PC-9 (cell line): Measurements from ENCODE around the gene AP1B1.

ENCODE experiments used
- EZH2 ChIP-seq: fragments of 200-600 bp; sonication (generic); IDR thresholded peaks from 2 replicates; pipeline ENCODE4 v1.8.0; 2017; ENCODE audit warnings: antibody characterized with exemption, low read depth
- TF ChIP-seq, protein P1 (sequence below): fragments of 200-600 bp; sonication (generic); conservative IDR thresholded peaks from 2 replicates; pipeline ENCODE4 v1.6.1; 2017; ENCODE audit warnings: mixed run types, antibody characterized with exemption, mild to moderate bottlenecking, moderate library complexity

DNA sequence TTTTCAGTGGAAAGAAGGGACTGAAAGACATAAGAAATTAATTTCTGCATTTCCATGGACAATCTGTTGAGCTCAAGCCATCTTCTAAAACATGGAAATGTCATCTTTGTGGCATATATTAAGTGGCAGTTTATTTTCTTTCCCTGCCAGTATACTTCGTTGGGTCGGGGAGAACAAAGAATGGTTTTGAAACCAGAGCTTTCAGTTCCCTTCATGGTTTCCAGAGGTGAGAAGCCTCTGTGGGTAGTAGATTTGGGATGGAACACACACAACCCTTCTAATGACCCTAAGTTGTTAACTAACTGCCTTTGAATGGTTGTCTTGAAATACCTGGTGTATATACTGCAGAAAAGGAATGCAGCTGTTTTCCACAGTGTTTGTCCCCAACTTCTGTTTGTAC, 99.5 kb downstream of the AP1B1 start:
- TF ChIP-seq, protein P1, sequence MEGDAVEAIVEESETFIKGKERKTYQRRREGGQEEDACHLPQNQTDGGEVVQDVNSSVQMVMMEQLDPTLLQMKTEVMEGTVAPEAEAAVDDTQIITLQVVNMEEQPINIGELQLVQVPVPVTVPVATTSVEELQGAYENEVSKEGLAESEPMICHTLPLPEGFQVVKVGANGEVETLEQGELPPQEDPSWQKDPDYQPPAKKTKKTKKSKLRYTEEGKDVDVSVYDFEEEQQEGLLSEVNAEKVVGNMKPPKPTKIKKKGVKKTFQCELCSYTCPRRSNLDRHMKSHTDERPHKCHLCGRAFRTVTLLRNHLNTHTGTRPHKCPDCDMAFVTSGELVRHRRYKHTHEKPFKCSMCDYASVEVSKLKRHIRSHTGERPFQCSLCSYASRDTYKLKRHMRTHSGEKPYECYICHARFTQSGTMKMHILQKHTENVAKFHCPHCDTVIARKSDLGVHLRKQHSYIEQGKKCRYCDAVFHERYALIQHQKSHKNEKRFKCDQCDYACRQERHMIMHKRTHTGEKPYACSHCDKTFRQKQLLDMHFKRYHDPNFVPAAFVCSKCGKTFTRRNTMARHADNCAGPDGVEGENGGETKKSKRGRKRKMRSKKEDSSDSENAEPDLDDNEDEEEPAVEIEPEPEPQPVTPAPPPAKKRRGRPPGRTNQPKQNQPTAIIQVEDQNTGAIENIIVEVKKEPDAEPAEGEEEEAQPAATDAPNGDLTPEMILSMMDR = no peak
- TF ChIP-seq EZH2 = no peak
